IMR-90 (cell line): ENCODE results near the gene PERM1. TPM values are rescaled to one million over a fixed set of nuclear protein-coding genes. Genes with fewer than 3 reads are reported as not detected.
"Not testable (repeated sequence)": the region's sequence is repeated elsewhere in the genome, so short reads cannot be mapped to it uniquely, and the experiment has no call there.

Experiments
- ATAC-seq: fragments of 200-7000 bp; cut with Tn5 transposase; 2 replicates; pipeline ENCODE4 v1.9.1; 2020; ENCODE audit warnings: low read depth, mild to moderate bottlenecking, moderate library complexity
- BruUV-seq: library from RNA; stranded (reverse); fragments of 400-500 nt; replicated peaks from 2 replicates; lab custom pipeline; 2021; lab: Mats Ljungman, UMichigan
- CTCF ChIA-PET: fragments of 300-600 bp; formaldehyde crosslinking; extraction: SDS; loops from one replicate; lab custom pipeline; 2021; ENCODE audit warnings: antibody characterized with exemption; lab: Yijun Ruan, JAX
- POLR2A ChIA-PET: fragments of 300-600 bp; sonication (Branson Sonifier 250); formaldehyde crosslinking; loops from one replicate; lab custom pipeline; 2022; ENCODE audit warnings: antibody characterized with exemption; ENCODE audit not compliant: unreplicated experiment; lab: Charles Lee
- DNase-seq: peaks from one replicate; pipeline ENCODE4 v3.0.0; 2013
- H2AFZ ChIP-seq: replicated peaks from 2 replicates; pipeline ENCODE3; 2013; ENCODE audit warnings: low read length, mild to moderate bottlenecking; ENCODE audit not compliant: poor library complexity
- H2AK5ac ChIP-seq: 2 replicates; pipeline ENCODE4 v1.6.1; 2013; ENCODE audit warnings: low read depth, low read length, inconsistent platforms
- H2AK9ac ChIP-seq: replicated peaks from 2 replicates; pipeline ENCODE3; 2013; ENCODE audit warnings: mild to moderate bottlenecking, low read depth, low read length, moderate library complexity; ENCODE audit not compliant: poor library complexity
- H2BK120ac ChIP-seq: 2 replicates; pipeline ENCODE4 v1.6.1; 2013; ENCODE audit warnings: low read depth, low read length, inconsistent platforms
- H2BK15ac ChIP-seq: 3 replicates; pipeline ENCODE4 v1.6.1; 2013; ENCODE audit warnings: low read depth, low read length, inconsistent platforms
- H2BK20ac ChIP-seq: 2 replicates; pipeline ENCODE4 v1.6.1; 2013; ENCODE audit warnings: low read depth, mild to moderate bottlenecking, inconsistent platforms, low read length, moderate library complexity
- H2BK5ac ChIP-seq: 2 replicates; pipeline ENCODE4 v1.6.1; 2013; ENCODE audit warnings: mild to moderate bottlenecking, low read depth, low read length, inconsistent platforms; ENCODE audit not compliant: poor library complexity, severe bottlenecking
- H3K14ac ChIP-seq: replicated peaks from 2 replicates; pipeline ENCODE4 v1.6.1; 2013; ENCODE audit warnings: low read depth, low read length, inconsistent platforms
- H3K18ac ChIP-seq: 2 replicates; pipeline ENCODE4 v1.6.1; 2013; ENCODE audit warnings: low read depth, low read length, control low read depth
- H3K23ac ChIP-seq: 2 replicates; pipeline ENCODE4 v1.6.1; 2013; ENCODE audit warnings: low read depth, low read length, inconsistent platforms
- H3K27ac ChIP-seq: 2 replicates; pipeline ENCODE4 v1.5.1; 2013; ENCODE audit warnings: mild to moderate bottlenecking, control low read depth, low read length; ENCODE audit not compliant: insufficient read depth
- H3K27me3 ChIP-seq: 2 replicates; pipeline ENCODE4 v1.6.1; 2013; ENCODE audit warnings: low read length; ENCODE audit not compliant: control insufficient read depth, insufficient read depth
- H3K36me3 ChIP-seq: 2 replicates; pipeline ENCODE4 v1.6.1; 2013; ENCODE audit warnings: low read length, mixed read lengths; ENCODE audit not compliant: control insufficient read depth, insufficient read depth
- H3K4ac ChIP-seq: 2 replicates; pipeline ENCODE4 v1.6.1; 2013; ENCODE audit warnings: low read depth, low read length, inconsistent platforms
- H3K4me1 ChIP-seq: 2 replicates; pipeline ENCODE4 v1.6.1; 2013; ENCODE audit warnings: low read length, mixed read lengths; ENCODE audit not compliant: control insufficient read depth, insufficient read depth
- H3K4me2 ChIP-seq: 2 replicates; pipeline ENCODE4 v1.6.1; 2013; ENCODE audit warnings: low read depth, mild to moderate bottlenecking, control low read depth, low read length, moderate library complexity
- H3K4me3 ChIP-seq: 2 replicates; pipeline ENCODE4 v1.5.1; 2013; ENCODE audit warnings: low read depth, mild to moderate bottlenecking, control low read depth, low read length, moderate library complexity; ENCODE audit not compliant: insufficient read depth
- H3K56ac ChIP-seq: 2 replicates; pipeline ENCODE4 v1.6.1; 2013; ENCODE audit warnings: low read length, inconsistent platforms; ENCODE audit not compliant: insufficient read depth; ENCODE audit errors: extremely low read depth
- H3K79me1 ChIP-seq, 2 experiments: 2 replicates each; pipeline ENCODE4 v1.6.1; 2013; ENCODE audit warnings: low read length in 2 of 2, inconsistent platforms in 1 of 2, low read depth in 1 of 2
- H3K9ac ChIP-seq: 2 replicates; pipeline ENCODE4 v1.6.1; 2013; ENCODE audit warnings: low read depth, low read length, control low read depth
- H3K9me1 ChIP-seq: 2 replicates; pipeline ENCODE4 v1.6.1; 2013; ENCODE audit warnings: low read length, inconsistent platforms; ENCODE audit not compliant: insufficient read depth
- H3K9me3 ChIP-seq: 2 replicates; pipeline ENCODE4 v1.6.1; 2013; ENCODE audit warnings: low read length; ENCODE audit not compliant: control insufficient read depth, insufficient read depth
- H4K20me1 ChIP-seq: 2 replicates; pipeline ENCODE4 v1.6.1; 2013; ENCODE audit warnings: low read length, inconsistent platforms; ENCODE audit not compliant: insufficient read depth
- H4K5ac ChIP-seq: 2 replicates; pipeline ENCODE4 v1.6.1; 2013; ENCODE audit warnings: mild to moderate bottlenecking, low read depth, low read length, control low read depth
- H4K8ac ChIP-seq, 2 experiments: 2 replicates each; pipeline ENCODE4 v1.6.1; 2013; ENCODE audit warnings: low read depth in 2 of 2, low read length in 2 of 2, control low read depth in 1 of 2, inconsistent platforms in 1 of 2
- H4K91ac ChIP-seq: 2 replicates; pipeline ENCODE4 v1.6.1; 2013; ENCODE audit warnings: low read depth, low read length, inconsistent platforms; ENCODE audit not compliant: insufficient read depth
- WGBS, 2 experiments: methylation state at CpG; one replicate each; pipeline versions ENCODE4 v1.1.5 to v1.1.7; 2013; ENCODE audit warnings: missing lambda C conversion rate in 2 of 2; ENCODE audit not compliant: insufficient read length in 1 of 2; ENCODE audit errors: extremely low coverage in 2 of 2; 5-methylcytosine and 5-hydroxymethylcytosine counted together
- dilution Hi-C: fragments of 300-500 bp; cut with HindIII; formaldehyde crosslinking; loops from one replicate; pipeline ENCODE4 v1.14.3; 2018; ENCODE audit warnings: low sequenced_read_pairs; ENCODE audit not compliant: unreplicated experiment
- in situ Hi-C: fragments of 300-500 bp; cut with MboI; formaldehyde crosslinking; loops from 3 replicates; pipeline ENCODE4 v1.14.3; 2019; ENCODE audit warnings: low sequenced_read_pairs, inconsistent platforms, mixed read lengths
- intact Hi-C: fragments of 100-400 bp; cut with micrococcal nuclease; formaldehyde crosslinking; loops from 2 replicates; pipeline ENCODE4 v1.10.0; 2022
- polyA plus RNA-seq, 3 experiments: library from polyadenylated mRNA; depleted of rRNA; stranded (reverse); fragments of >200 nt; gene quantifications; 2 replicates each; pipeline ENCODE4 v1.2.3, GENCODE V29; 2012; ENCODE audit warnings: low replicate concordance in 1 of 3
- total RNA-seq: library from RNA; depleted of rRNA; stranded (reverse); fragments of >200 nt; gene quantifications from 2 replicates; pipeline ENCODE4 v1.2.3, GENCODE V29; 2012

The PERM1 gene
- total and polyA plus RNA-seq, 2 of the 4 experiments (the other 2 are of a cell fraction) = not detected

GRCh38 chr1:1030867-1031658 lies 49.2 kb upstream of the PERM1 start:
- H3K27ac ChIP-seq, H2BK120ac ChIP-seq, H3K4ac ChIP-seq, H3K27me3 ChIP-seq, H2AK9ac ChIP-seq, H3K9me3 ChIP-seq, H2BK15ac ChIP-seq, dilution Hi-C loops, H4K91ac ChIP-seq, H3K23ac ChIP-seq, H3K14ac ChIP-seq, H2BK20ac ChIP-seq, in situ Hi-C loops, H3K9ac ChIP-seq, H2AFZ ChIP-seq, DNase-seq, H2AK5ac ChIP-seq, H3K4me1 ChIP-seq, ATAC-seq, H3K18ac ChIP-seq, H3K9me1 ChIP-seq, BruUV-seq, CTCF ChIA-PET, H2BK5ac ChIP-seq, H3K4me3 ChIP-seq, H3K4me2 ChIP-seq, H3K56ac ChIP-seq, H4K8ac ChIP-seq, H4K5ac ChIP-seq: not testable (repeated sequence)
- peaks cover 19% of the 10 kb centered on the region for H3K36me3 ChIP-seq
- peaks cover 14 to 47% of the 10 kb centered on the region in 2 experiments for H3K79me1 ChIP-seq
- POLR2A ChIA-PET = interaction anchor here (0.6 kb wide), 1 partner anchor 238 kb away, joined by 4 read pairs; no protein-coding TSS in a partner anchor
- H4K20me1 ChIP-seq = peaks cover 64% of the 10 kb centered on the region
- WGBS, 2 experiments = 75% methylated on average over 7 of the region's 7 CpGs; no CpG with 5 or more reads in 1 of the 2 experiments
- intact Hi-C loops = loop anchor here (5.0 kb wide), 1 partner anchor 86 kb away; the partner anchor contains the start of gene C1orf159
